Renal cortical epithelial cell (primary cell): Measurements from ENCODE around the gene EXD3. TPM values are rescaled to one million over a fixed set of nuclear protein-coding genes. Genes with fewer than 3 reads are reported as not detected.
"Not testable (repeated sequence)": the region's sequence is repeated elsewhere in the genome, so short reads cannot be mapped to it uniquely, and the experiment has no call there.

Experiments used
- DNase-seq: peaks from one replicate; pipeline ENCODE4 v3.0.0-alpha.2; 2011; ENCODE audit warnings: low read depth
- total RNA-seq: library from RNA; depleted of rRNA; stranded (reverse); fragments of >200 nt; gene quantifications from 2 replicates; pipeline ENCODE4 v1.2.3, GENCODE V29; 2014

The EXD3 gene
- total RNA-seq, 1 donor from 2014 or later, result 12.2 TPM

DNA sequence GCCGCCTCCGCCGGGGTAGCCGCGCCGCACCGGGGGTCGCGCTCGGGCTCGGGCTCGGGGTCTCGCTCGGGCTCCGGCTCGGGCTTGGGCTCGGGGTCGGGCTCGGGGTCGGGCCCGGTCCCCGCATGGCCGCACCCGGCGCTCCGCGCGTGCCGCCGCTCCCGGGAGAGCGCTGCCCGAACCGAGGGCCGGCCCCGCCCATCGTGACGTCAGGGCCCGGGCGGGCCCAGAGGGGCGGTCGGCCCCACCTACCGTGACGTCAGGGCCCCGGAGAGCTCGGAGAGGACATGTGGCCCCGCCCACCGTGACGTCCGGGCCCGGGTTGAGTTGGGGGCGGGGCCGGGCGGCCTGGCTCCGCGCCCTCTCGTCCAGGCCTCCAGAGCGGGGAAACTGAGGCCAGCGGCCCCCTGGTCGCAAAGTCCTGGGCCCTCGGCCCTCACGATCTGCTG lies 36.2 kb upstream of the EXD3 start, which contains the start of gene NSMF:
NSMF (minus strand) TSS at position 183 of the 449 bp plus-strand sequence. CDS start 232 bp downstream, outside the sequence.
- peak; percentile 46 for DNase-seq

DNA sequence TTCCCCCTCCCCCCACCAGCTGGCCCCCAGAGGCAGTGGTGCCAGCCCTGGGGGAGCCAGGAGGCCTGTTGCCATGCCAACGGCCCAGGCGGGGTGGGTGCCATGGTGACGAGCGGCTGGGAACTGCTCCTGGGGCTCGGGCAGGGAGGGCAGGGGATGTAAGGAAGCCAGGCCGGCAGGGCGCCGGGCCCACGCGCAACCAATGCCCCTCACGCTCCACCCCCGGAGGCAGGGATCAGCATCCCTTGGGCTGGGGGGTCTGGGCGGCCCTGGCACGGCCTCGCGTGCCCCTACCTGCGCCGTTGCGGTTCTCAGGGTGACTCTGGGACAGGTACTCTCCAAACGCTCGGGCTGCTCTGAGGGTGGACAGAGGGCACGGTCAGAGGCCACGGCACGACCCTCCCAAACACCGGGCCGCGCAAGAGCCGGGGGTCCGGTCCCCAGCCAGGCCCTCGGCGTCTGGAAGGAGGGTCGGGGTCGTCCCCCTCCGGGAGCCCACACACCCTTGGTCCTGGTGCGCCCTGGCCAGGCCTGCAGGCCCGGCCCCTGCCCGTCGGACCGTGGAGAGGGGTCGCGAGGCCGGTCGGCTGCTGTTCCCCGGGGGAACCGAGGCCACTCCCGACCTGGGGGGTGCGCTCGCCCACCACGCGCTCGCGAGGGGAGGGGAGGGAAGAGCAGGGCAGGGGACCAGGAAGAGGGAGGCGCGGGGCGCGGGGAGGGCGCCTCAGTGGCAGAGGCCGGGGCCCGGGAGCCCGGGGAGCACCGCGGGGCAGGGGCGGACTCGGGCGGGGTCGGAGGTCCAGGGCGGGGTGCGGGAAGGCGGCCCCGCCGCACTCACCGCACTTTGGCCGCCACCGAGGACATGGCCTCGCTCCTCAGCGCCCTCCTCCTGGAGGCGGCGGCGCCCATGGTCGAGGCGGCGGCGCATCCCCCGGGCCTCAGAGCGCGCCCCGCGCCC lies 35.5 kb upstream of the EXD3 start:
- no peak for DNase-seq

GRCh38 chr9:137457406-137458193 lies 34.6 kb upstream of the EXD3 start:
- no peak for DNase-seq

DNA sequence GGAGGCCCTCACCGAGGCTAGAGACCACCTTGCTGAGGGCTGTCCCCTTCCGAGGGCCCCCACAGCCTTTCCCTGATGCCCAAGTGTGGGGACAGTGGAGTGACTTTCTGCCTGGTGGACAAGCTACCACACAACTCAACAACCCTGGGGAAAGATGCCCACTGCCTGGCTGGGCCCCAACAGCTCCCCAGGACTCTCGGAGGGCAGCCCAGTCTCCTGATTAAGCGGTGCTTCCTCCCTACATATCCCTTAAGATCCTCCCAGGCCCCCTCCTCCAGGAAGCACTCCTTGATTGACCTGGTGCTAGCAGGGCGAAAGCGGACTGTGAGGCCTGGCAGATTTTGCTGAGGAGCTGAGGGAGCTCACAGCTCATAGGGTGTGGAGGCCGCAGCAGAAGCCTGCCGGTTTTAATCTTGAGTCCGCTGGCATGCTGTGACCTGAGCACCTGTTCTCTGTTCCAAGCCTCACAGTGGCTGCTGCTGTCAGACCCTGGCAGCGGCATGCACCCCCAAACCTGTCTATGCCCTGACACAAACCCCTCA lies 34.0 kb upstream of the EXD3 start:
- no peak for DNase-seq

DNA sequence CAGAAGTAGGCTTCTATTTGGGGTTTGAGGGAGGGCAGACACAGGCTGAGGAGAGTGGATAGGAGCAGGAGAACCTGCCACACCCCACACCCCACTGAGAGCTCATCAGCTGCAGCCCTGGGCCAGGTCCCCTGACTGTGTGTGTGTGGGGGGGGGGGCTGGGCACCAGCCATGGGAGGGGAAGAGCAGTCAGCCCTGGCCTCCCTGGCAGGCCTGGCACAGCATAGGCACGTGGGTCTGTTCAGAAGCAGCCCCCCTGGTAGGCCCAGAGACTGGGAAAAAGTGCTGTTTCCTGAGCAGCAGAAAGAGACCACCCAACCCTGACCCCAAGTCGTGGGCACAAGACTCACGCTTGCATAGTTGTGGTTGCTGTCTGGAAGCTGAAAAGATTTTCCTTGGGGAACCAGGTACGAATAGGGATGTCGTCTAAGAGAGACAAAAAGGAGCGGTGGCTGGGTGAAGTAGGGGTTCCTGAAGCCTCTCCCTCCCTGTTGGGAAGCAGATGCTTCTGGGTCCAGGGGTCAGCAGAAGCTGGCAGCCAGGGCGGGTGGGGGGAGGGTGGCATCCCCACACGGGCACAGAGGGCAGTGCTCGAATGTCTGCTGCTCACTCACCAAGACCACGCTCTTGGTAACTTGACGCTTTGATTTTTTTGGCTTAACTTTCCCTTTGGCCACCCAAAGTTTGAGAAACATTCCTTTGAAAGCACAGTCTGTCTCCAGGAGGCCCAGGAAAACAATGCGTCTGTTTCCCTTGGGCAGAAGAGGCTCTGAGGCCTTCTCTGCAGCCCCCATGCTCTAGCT lies 33.3 kb upstream of the EXD3 start:
- peak; percentile 55 for DNase-seq

DNA sequence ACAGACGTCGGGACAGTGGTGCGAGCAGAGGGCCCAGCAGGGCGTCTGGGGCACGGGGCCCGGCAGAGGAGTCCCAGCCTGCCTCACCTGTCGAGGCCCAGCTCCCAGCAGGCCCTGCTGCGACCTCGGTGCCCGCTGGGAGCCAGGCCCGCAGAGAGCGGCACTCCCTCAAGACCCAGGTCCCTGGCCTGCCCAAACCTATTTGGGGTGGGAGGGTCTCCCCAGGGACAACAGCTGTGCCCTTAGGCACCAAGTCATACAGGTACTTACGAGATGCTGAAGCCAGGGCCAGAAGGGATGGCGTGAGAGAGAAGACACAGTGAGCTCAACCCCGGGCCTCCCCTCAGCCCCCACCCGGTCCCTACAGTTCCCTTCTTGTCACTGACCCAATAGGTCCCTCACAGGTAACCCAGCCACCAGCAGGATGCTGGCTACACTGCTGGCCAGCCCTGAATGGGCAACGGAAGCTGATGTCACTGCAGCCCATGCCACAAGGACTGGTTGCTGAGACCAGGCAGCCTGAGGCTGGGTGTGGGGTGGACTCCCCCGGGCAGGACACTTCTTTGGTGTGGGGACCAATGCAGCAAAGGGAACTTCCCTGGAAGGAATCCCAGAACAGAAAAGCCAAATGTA lies 32.5 kb upstream of the EXD3 start:
- DNase-seq, result no peak

GRCh38 chr9:137454597-137455358 lies 31.8 kb upstream of the EXD3 start:
- no peak for DNase-seq

DNA sequence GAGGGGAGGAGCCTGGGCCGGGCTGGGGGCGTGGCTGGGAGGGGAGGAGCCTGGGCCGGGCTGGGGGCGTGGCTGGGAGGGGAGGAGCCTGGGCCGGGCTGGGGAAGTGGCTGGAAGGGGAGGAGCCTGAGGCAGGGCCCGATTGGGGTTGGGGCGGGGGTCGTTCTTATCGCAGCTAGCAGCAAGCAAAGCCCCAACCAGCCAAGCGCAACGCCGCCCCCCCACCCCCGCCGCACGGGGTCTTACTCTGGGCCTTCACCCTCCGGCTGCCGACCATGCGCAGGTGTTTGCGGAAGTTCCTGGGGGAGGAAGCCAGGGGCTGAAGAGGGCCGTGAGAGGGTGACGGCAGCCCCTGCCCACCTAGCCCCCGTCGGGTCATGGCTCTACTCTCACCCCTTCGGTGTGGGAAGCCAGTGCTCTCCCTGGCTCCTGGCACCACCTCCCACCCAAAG lies 31.2 kb upstream of the EXD3 start:
- DNase-seq, result no peak

- DNase-seq, result peak; percentile 19
These were observed 30.7 kb upstream of the EXD3 start for GRCh38 chr9:137453643-137454081.

DNA sequence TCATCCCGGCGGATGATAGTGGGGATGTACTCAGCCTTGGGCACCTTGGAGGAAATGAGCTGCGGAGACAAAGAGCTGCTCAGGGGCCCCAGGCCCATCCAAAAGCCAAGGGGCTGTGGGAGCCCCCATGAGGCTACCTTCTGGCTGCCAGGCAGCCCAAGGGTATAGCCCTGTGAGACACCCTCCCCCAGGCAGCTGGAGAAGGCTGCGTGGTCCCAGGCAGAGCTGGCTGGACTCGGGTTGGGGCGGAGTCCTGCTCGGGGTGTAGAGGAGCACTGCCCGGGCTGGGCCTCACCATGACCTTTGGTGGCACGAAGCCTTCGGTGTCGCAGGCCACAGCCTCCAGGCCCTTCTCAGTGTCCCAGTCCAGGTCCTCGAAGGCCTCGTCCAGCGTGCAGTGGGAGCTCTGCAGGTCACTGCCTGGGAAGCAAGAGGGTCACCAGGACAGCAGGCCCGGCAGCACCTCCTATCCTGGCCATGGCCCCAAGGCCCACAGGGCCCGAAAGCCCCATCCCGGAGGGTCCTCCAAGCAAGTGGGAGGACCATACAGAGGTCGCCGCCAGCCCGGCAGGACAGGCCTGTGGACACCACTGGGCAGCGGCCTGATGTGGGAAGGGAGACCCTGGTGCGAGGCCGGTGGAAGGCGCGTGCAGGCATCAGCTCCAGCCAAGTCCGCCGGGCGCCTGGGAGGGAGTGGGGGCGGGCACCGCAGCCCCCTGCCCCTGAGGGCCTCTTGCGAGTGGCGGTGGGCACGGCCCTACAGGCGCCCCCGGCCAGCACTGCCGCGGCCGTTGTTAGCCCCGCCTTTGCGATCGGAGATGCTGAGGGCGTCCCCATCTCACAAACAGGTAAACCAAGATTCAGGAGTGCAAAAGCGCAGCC lies 30.0 kb upstream of the EXD3 start:
- DNase-seq, result no peak

DNA sequence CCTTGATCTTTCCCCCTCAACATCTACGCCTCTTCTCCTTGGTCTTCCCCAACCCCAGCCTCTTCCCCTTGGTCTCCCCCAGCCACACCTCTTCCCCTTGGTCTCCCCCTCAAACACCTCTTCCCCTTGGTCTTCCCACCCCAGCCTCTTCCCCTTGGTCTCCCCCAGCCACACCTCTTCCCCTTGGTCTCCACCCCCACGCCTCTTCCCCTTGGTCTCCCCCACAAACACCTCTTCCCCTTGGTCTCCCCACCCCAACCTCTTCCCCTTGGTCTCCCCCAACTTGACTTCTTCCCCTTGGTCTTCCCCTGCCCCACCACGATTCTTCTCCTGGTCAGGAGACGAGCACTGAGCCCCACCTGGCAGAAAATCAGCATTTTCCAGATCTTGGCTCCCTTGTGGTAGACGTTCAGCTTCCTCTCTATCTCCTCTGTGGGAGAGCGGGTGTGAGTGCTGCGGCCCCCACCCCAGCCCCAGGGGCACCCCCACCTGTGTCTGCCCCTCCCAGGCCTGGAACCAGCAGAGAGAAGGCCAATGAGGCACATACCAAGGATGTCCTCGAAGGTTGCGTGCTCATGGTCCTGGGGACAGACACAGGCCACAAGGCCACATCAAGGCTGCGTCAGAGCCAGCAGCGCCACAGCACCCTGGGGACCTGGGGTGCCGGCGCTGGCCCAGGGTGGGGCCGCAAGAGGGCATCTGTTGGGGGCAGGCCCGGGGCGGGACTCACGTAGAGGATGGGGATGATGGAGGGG lies 29.2 kb upstream of the EXD3 start:
- DNase-seq, result no peak

DNA sequence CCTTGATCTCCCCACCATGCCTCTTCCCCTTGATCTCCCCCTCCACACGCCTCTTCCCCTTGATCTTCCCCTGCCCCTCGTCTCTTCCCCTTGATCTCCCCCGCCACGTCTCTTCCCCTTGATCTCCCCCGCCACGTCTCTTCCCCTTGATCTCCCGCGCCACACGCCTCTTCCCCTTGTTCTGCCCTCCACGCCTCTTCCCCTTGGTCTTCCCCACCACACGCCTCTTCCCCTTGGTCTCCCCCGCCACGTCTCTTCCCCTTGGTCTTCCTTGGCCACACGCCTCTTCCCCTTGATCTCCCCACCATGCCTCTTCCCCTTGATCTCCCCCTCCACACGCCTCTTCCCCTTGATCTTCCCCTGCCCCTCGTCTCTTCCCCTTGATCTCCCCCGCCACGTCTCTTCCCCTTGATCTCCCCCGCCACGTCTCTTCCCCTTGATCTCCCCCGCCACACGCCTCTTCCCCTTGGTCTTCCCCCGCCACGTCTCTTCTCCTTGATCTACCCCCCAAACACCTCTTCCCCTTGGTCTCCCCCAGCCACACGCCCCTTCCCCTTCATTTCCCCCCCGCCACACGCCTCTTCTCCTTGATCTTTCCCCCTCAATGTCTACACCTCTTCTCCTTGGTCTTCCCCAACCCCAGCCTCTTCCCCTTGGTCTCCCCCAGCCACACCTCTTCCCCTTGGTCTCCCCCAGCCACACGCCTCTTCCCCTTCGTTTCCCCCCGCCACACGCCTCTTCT lies 28.5 kb upstream of the EXD3 start:
- not testable (repeated sequence) for DNase-seq

GRCh38 chr9:137450539-137451222 lies 27.7 kb upstream of the EXD3 start:
- DNase-seq, result not testable (repeated sequence)

DNA sequence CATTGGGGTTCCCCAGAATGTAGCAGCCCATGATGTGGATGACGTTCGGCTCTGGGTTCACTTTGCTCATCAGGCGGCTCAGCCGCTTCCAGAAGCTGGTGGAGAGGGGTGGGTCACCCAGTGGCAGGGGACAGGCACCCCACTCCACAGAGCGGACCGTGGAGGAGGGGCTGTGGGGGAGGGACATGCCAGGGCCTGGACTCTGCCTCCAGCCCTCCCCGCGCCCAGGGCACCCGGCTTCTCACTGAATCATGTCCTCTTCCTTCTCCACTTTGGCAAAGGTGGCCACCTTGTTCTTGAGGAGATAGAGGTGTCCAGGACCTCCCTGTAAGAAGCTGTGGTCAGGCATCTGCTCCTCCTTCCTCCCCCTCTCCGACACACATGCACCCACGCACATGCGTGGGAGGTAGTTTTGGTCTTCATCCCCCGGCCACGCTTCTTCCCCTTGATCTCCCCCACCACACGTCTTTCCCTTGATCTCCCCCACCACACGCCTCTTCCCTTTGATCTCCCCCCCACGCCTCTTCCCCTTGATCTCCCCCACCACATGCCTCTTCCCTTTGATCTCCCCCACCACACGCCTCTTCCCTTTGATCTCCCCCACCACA lies 27.1 kb upstream of the EXD3 start:
- no peak for DNase-seq

- DNase-seq, result no peak
These were observed 26.3 kb upstream of the EXD3 start for GRCh38 chr9:137449081-137449844.

DNA sequence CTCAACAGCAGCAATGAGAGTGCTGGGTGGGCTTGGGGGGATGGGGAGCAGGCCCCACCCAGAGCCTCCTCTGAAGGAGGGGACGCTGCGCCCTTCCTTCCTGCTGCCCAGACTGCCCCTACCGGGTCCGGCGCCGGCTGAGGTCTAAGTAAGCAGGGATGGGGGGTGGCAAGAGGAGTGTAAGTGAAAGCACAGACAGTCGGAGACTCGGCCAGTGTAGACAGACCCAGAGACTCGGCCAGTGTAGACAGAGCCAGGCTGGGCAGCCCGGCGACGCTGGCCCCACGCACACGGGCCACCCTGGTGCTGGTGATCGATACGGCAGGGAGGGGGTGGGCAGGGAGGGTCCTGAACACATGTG lies 25.6 kb upstream of the EXD3 start:
- no peak for DNase-seq
